NCI-H526 (cell line): ENCODE measurements around the gene PAGR1.
"Not testable (repeated sequence)": the region's sequence is repeated elsewhere in the genome, so short reads cannot be mapped to it uniquely, and the experiment has no call there.

Experiments
- DNase-seq, 2 experiments: peaks; one replicate each; lab custom pipeline; 2025; lab: John Stamatoyannopoulos, UW

The PAGR1 gene

GRCh38 chr16:29864205-29864604, 48.3 kb downstream of the PAGR1 start:
- no peak for DNase-seq

- no peak for DNase-seq
Measured at GRCh38 chr16:29868396-29869009, 52.6 kb downstream of the PAGR1 start.

- DNase-seq, result not testable (repeated sequence)
Measured at GRCh38 chr16:29869067-29869466, 53.1 kb downstream of the PAGR1 start.
